Activated T-helper 1 cell treated with anti-CD3 and anti-CD28 coated beads, Interleukin-2, amount 50 U/mL, for 16 hours (primary cell): Measurements from ENCODE around the gene CCDC154.
"Not testable (repeated sequence)": the region's sequence is repeated elsewhere in the genome, so short reads cannot be mapped to it uniquely, and the experiment has no call there.

ENCODE experiments used
- DNase-seq, 2 donors: peaks; one replicate each; pipeline ENCODE4 v3.0.0-alpha.2; 2020; ENCODE audit warnings: low read depth in 1 of 2, low spot score in 1 of 2

Gene CCDC154

GRCh38 chr16:1474082-1474795 is 29.9 kb upstream of the CCDC154 start:
- DNase-seq: no peak

- DNase-seq: no peak
Observed at GRCh38 chr16:1472974-1473373, 28.6 kb upstream of the CCDC154 start.

- no peak for DNase-seq
Observed at GRCh38 chr16:1471569-1472194, 27.3 kb upstream of the CCDC154 start.

GRCh38 chr16:1470481-1471251 is 26.3 kb upstream of the CCDC154 start:
- no peak for DNase-seq

GRCh38 chr16:1469693-1470201 is 25.4 kb upstream of the CCDC154 start:
- DNase-seq: no peak

GRCh38 chr16:1469141-1469540 is 24.8 kb upstream of the CCDC154 start:
- DNase-seq: not testable (repeated sequence)

GRCh38 chr16:1468426-1468810 is 24.1 kb upstream of the CCDC154 start:
- DNase-seq: no peak

GRCh38 chr16:1466968-1467521 is 22.7 kb upstream of the CCDC154 start:
- no peak for DNase-seq

GRCh38 chr16:1466054-1466453 is 21.7 kb upstream of the CCDC154 start:
- DNase-seq: no peak

- DNase-seq: no peak
Observed at GRCh38 chr16:1465567-1465915, 21.2 kb upstream of the CCDC154 start.

GRCh38 chr16:1464894-1465566 is 20.7 kb upstream of the CCDC154 start:
- DNase-seq: no peak

- no peak for DNase-seq
Observed at GRCh38 chr16:1464196-1464893, 20.0 kb upstream of the CCDC154 start.

- no peak for DNase-seq
Observed at GRCh38 chr16:1461146-1461545, 16.8 kb upstream of the CCDC154 start.

GRCh38 chr16:1460602-1461138 is 16.3 kb upstream of the CCDC154 start:
- no peak for DNase-seq

GRCh38 chr16:1459967-1460366 is 15.6 kb upstream of the CCDC154 start:
- no peak for DNase-seq

GRCh38 chr16:1458977-1459341 is 14.6 kb upstream of the CCDC154 start:
- DNase-seq: no peak

GRCh38 chr16:1458336-1458976 is 14.1 kb upstream of the CCDC154 start:
- no peak for DNase-seq

GRCh38 chr16:1457489-1458245 is 13.3 kb upstream of the CCDC154 start:
- no peak for DNase-seq

GRCh38 chr16:1456951-1457350 is 12.6 kb upstream of the CCDC154 start:
- no peak for DNase-seq
